Measurements from ENCODE around the gene ACACA.
"Not testable (repeated sequence)": the region's sequence is repeated elsewhere in the genome, so short reads cannot be mapped to it uniquely, and the experiment has no call there.

ACACA gene

GRCh38 chr17:37164057-37164456, 242.6 kb downstream of the ACACA start:
- DNase-seq = no peak

GRCh38 chr17:37162800-37163199, 243.8 kb downstream of the ACACA start:
- no peak for DNase-seq

- DNase-seq = no peak
Measured at GRCh38 chr17:37160944-37161343, 245.7 kb downstream of the ACACA start.

- DNase-seq = no peak
Measured at GRCh38 chr17:37158290-37158689, 248.3 kb downstream of the ACACA start.

- DNase-seq = no peak
Measured at GRCh38 chr17:37148156-37148555, 258.5 kb downstream of the ACACA start.

GRCh38 chr17:37147301-37147812, 259.3 kb downstream of the ACACA start:
- no peak for DNase-seq

GRCh38 chr17:37146086-37147064, 260.3 kb downstream of the ACACA start:
- DNase-seq = no peak

GRCh38 chr17:37144075-37144701, 262.4 kb downstream of the ACACA start:
- DNase-seq = no peak

- DNase-seq = not testable (repeated sequence)
Measured at GRCh38 chr17:37143558-37143957, 263.1 kb downstream of the ACACA start.

GRCh38 chr17:37142294-37142896, 264.2 kb downstream of the ACACA start:
- DNase-seq = no peak

- no peak for DNase-seq
Measured at GRCh38 chr17:37138571-37139120, 268.0 kb downstream of the ACACA start.

- DNase-seq = no peak
Measured at GRCh38 chr17:37137906-37138514, 268.6 kb downstream of the ACACA start.

- DNase-seq = no peak
Measured at GRCh38 chr17:37137070-37137610, 269.5 kb downstream of the ACACA start.

- no peak for DNase-seq
Measured at GRCh38 chr17:37135576-37135975, 271.1 kb downstream of the ACACA start.

- DNase-seq = peak; percentile 76
Measured at GRCh38 chr17:37134050-37134449, 272.6 kb downstream of the ACACA start.

- DNase-seq = no peak
Measured at GRCh38 chr17:37133136-37133535, 273.5 kb downstream of the ACACA start.

- DNase-seq = no peak
Measured at GRCh38 chr17:37131669-37132611, 274.7 kb downstream of the ACACA start.

- DNase-seq = no peak
Measured at GRCh38 chr17:37130984-37131446, 275.6 kb downstream of the ACACA start.

- DNase-seq = no peak
Measured at GRCh38 chr17:37124821-37125173, 281.8 kb downstream of the ACACA start.

GRCh38 chr17:37123941-37124820, 282.5 kb downstream of the ACACA start:
- no peak for DNase-seq
